ENCODE results near the gene STRIT1. TPM values are rescaled to one million over a fixed set of nuclear protein-coding genes. Genes with fewer than 3 reads are reported as not detected.

STRIT1 gene
- total and polyA plus RNA-seq, 9 of the 15 experiments (the other 6 are each of a cell fraction or from before 2014, with no cell fraction given) = not detected

GRCh38 chr3:155248531-155249187 lies 44.8 kb downstream of the STRIT1 start (continued):
- TF ChIP-seq NR0B1 (IDR thresholded peaks at IDR 0.05; ENCODE audit: partially characterized antibody) = no peak
- no peak for TF ChIP-seq ZNF197 (CRISPR knock-in tag; IDR thresholded peaks at IDR 0.05; ENCODE audit: low read depth)
- TF ChIP-seq SREBF2 (CRISPR knock-in tag; IDR thresholded peaks at IDR 0.05) = no peak
- TF ChIP-seq NR2C2 (CRISPR knock-in tag; IDR thresholded peaks at IDR 0.05) = no peak
- no peak for TF ChIP-seq NR2C2 (tag; IDR thresholded peaks at IDR 0.05)
- TF ChIP-seq NFXL1 (CRISPR knock-in tag; IDR thresholded peaks at IDR 0.05) = no peak
- TF ChIP-seq U2AF2 (optimal IDR thresholded peaks at IDR 0.05; ENCODE audit: low read depth, low read length) = no peak
- TF ChIP-seq ZNF133 (CRISPR knock-in tag; IDR thresholded peaks at IDR 0.05) = no peak
- TF ChIP-seq TAF15 (IDR thresholded peaks at IDR 0.05; ENCODE audit: low read depth, low read length) = no peak
- no peak for TF ChIP-seq FOXA1 (IDR thresholded peaks at IDR 0.05; ENCODE audit: borderline replicate concordance)
- peak; percentile 71; the same call in 1 of the 2 replicates for TF ChIP-seq ZNF644 (tag; IDR thresholded peaks at IDR 0.05; ENCODE audit: low read depth)
- TF ChIP-seq CREB5 (CRISPR knock-in tag; IDR thresholded peaks at IDR 0.05) = no peak
- TF ChIP-seq HEY1 (CRISPR knock-in tag; IDR thresholded peaks at IDR 0.05; ENCODE audit: borderline replicate concordance) = no peak
- TF ChIP-seq WHSC1 (IDR thresholded peaks at IDR 0.05; ENCODE audit: low read length) = no peak
- no peak for TF ChIP-seq IRF1 (CRISPR knock-in tag; IDR thresholded peaks at IDR 0.05; ENCODE audit: borderline replicate concordance)
- TF ChIP-seq RBM34 (IDR thresholded peaks at IDR 0.05; ENCODE audit: borderline replicate concordance, insufficient read depth, low read length) = no peak
- no peak for TF ChIP-seq SMC3 (conservative IDR thresholded peaks at IDR 0.05; ENCODE audit: insufficient read depth, low read depth, low read length)
- peak; percentile 24; the same call in 1 of the 2 replicates for TF ChIP-seq JUND (IDR thresholded peaks at IDR 0.05; ENCODE audit: borderline replicate concordance, low read depth, low read length)
- TF ChIP-seq JUND (tag; IDR thresholded peaks at IDR 0.05; ENCODE audit: borderline replicate concordance, low read depth, low read length) = no peak
- no peak for TF ChIP-seq MED1 (CRISPR knock-in tag; IDR thresholded peaks at IDR 0.05; ENCODE audit: borderline replicate concordance)
- TF ChIP-seq ZBED1 (IDR thresholded peaks at IDR 0.05) = no peak
- TF ChIP-seq HSF4 (CRISPR knock-in tag; IDR thresholded peaks at IDR 0.05; ENCODE audit: borderline replicate concordance) = no peak
- TF ChIP-seq ZBTB17 (CRISPR knock-in tag; IDR thresholded peaks at IDR 0.05) = no peak
- TF ChIP-seq SETDB1 (IDR thresholded peaks at IDR 0.05; ENCODE audit: low read length) = no peak
- no peak for TF ChIP-seq SMAD1 (IDR thresholded peaks at IDR 0.05; ENCODE audit: low read depth, low read length, partially characterized antibody)
